K562 (cell line): ENCODE results near the gene FABP3. TPM values are rescaled to one million over a fixed set of nuclear protein-coding genes. Genes with fewer than 3 reads are reported as not detected.

Experiments used
- BACH1 ChIP-seq: fragments of 200-800 bp; sonication (Bioruptor generic); IDR thresholded peaks from 2 replicates; pipeline ENCODE4 v1.6.1; 2016; ENCODE audit warnings: missing genetic modification characterization, missing compliant biosample characterization
- DEAF1 ChIP-seq: fragments of 450-650 bp; formaldehyde crosslinking; IDR thresholded peaks from 2 replicates; pipeline ENCODE4 v1.4.0; 2020; ENCODE audit warnings: mild to moderate bottlenecking, moderate library complexity
- FIP1L1 ChIP-seq: fragments of 200-400 bp; formaldehyde crosslinking; IDR thresholded peaks from 2 replicates; pipeline ENCODE4 v1.6.1; 2018; ENCODE audit warnings: mild to moderate bottlenecking, low read depth, low read length; ENCODE audit not compliant: poor library complexity, severe bottlenecking
- HDGF ChIP-seq: fragments of 450-650 bp; IDR thresholded peaks from 2 replicates; pipeline ENCODE4 v1.6.1; 2016
- LCOR ChIP-seq: sonication (generic); formaldehyde crosslinking; IDR thresholded peaks from 2 replicates; pipeline ENCODE4 v1.8.0; 2022; ENCODE audit warnings: mild to moderate bottlenecking, missing genetic modification reagents
- MCM3 ChIP-seq: fragments of 450-650 bp; IDR thresholded peaks from 2 replicates; pipeline ENCODE4 v1.6.1; 2016
- NFRKB ChIP-seq: fragments of 450-650 bp; IDR thresholded peaks from 2 replicates; pipeline ENCODE4 v1.6.1; 2016; ENCODE audit warnings: low read depth
- NR4A1 ChIP-seq, 2 experiments: fragments of 250-450 bp in 1 of 2; fragments of 450-650 bp in 1 of 2; sonication (Bioruptor Pico) in 1 of 2; IDR thresholded peaks; 2 replicates each; pipeline versions ENCODE4 v1.4.0 to v1.6.1; 2016 to 2020; ENCODE audit warnings: mild to moderate bottlenecking in 2 of 2, missing compliant biosample characterization in 1 of 2, missing genetic modification characterization in 1 of 2, moderate library complexity in 1 of 2
- PKNOX1 ChIP-seq: fragments of 450-650 bp; IDR thresholded peaks from 2 replicates; pipeline ENCODE4 v1.6.1; 2016
- RB1 ChIP-seq: fragments of 450-650 bp; IDR thresholded peaks from 2 replicates; pipeline ENCODE4 v1.6.1; 2017; ENCODE audit warnings: low read depth, mild to moderate bottlenecking
- TAL1 ChIP-seq: fragments of 450-650 bp; IDR thresholded peaks from 2 replicates; pipeline ENCODE4 v1.6.1; 2016; ENCODE audit warnings: mild to moderate bottlenecking
- TEAD2 ChIP-seq: fragments of 450-650 bp; IDR thresholded peaks from 2 replicates; pipeline ENCODE4 v1.6.1; 2016; ENCODE audit warnings: missing genetic modification characterization, control low read depth, missing compliant biosample characterization
- TEAD4 ChIP-seq, 2 experiments: sonication (generic) in 1 of 2; formaldehyde crosslinking in 1 of 2; IDR thresholded peaks; 2 replicates each; pipeline versions ENCODE4 v1.6.1 to v1.8.0; 2012 to 2022; ENCODE audit warnings: borderline replicate concordance in 1 of 2, inconsistent platforms in 1 of 2, low read length in 1 of 2, mild to moderate bottlenecking in 1 of 2, missing genetic modification reagents in 1 of 2
- ZBTB1 ChIP-seq: sonication (generic); formaldehyde crosslinking; IDR thresholded peaks from 2 replicates; pipeline ENCODE4 v1.8.1; 2023; ENCODE audit warnings: missing genetic modification reagents, low read depth, mild to moderate bottlenecking, borderline replicate concordance
- ZBTB33 ChIP-seq: sonication (generic); formaldehyde crosslinking; IDR thresholded peaks from 2 replicates; pipeline ENCODE4 v1.8.1; 2023; ENCODE audit warnings: mild to moderate bottlenecking, missing genetic modification reagents
- ZBTB34 ChIP-seq: fragments of 250-450 bp; sonication (Bioruptor Pico); IDR thresholded peaks from 2 replicates; pipeline ENCODE4 v1.8.0; 2021; ENCODE audit warnings: mild to moderate bottlenecking, moderate library complexity
- ZNF77 ChIP-seq: fragments of 250-450 bp; sonication (Bioruptor Pico); IDR thresholded peaks from 2 replicates; pipeline ENCODE4 v1.5.0; 2020
- ZNF830 ChIP-seq: fragments of 250-450 bp; sonication (Bioruptor Pico); IDR thresholded peaks from 2 replicates; pipeline ENCODE4 v1.5.0; 2021; ENCODE audit warnings: mild to moderate bottlenecking
- polyA plus RNA-seq, 8 experiments: library from polyadenylated mRNA; depleted of rRNA in 4 of 8; stranded (reverse) in 5 of 8; unstranded in 3 of 8; fragments of >200 nt; fragmentation: Nextera tagmentation in 2 of 8; fragmentation: Illumina TruSeq in 1 of 8; extraction: Ambion mirVana in 2 of 8; extraction: Trizol in 1 of 8; gene quantifications; 2 replicates each; pipeline versions ENCODE4 v1.2.1 to v1.2.3, GENCODE V29; 2011 to 2014; ENCODE audit warnings: inconsistent platforms in 1 of 8, missing spikeins in 1 of 8
- total RNA-seq, 7 experiments: library from RNA; depleted of rRNA in 6 of 7; stranded (reverse); fragments of >200 nt in 6 of 7; fragmentation: Illumina TruSeq in 2 of 7; extraction: Trizol in 2 of 7; gene quantifications; 2 replicates each; pipeline versions ENCODE4 v1.2.1 to v1.2.3, GENCODE V29; 2011 to 2021; ENCODE audit warnings: low replicate concordance in 1 of 7

The FABP3 gene
- total and polyA plus RNA-seq, 9 of the 15 experiments (the other 6 are each of a cell fraction or from before 2014, with no cell fraction given): 0.22 TPM; not detected in 8

GRCh38 chr1:31373056-31373896 lies at the start of gene FABP3 (continued):
- TF ChIP-seq DEAF1 (CRISPR knock-in tag): no peak
- TF ChIP-seq RB1: no peak
- no peak for TF ChIP-seq LCOR (CRISPR knock-in tag)
- no peak for TF ChIP-seq NFRKB
- peak; percentile 30; the same call in 1 of the 2 replicates for TF ChIP-seq ZBTB33 (CRISPR knock-in tag)
- TF ChIP-seq NR4A1 (CRISPR knock-in tag; IDR thresholded peaks at IDR 0.05): no peak
- TF ChIP-seq NR4A1 (tag; IDR thresholded peaks at IDR 0.05): no peak
- TF ChIP-seq HDGF: no peak
- TF ChIP-seq ZBTB34 (CRISPR knock-in tag): no peak
- TF ChIP-seq PKNOX1: no peak
- no peak for TF ChIP-seq ZNF77
- TF ChIP-seq TEAD2: peak; percentile 92
- TF ChIP-seq BACH1 (tag): no peak
- peak; percentile 58; the same call in 1 of the 2 replicates for TF ChIP-seq TEAD4 (IDR thresholded peaks at IDR 0.05; ENCODE audit: low read length)
- TF ChIP-seq TEAD4 (CRISPR knock-in tag; IDR thresholded peaks at IDR 0.05; ENCODE audit: borderline replicate concordance): no peak
- TF ChIP-seq FIP1L1: no peak
- TF ChIP-seq ZNF830 (CRISPR knock-in tag): no peak
- TF ChIP-seq ZBTB1 (CRISPR knock-in tag): no peak
- no peak for TF ChIP-seq MCM3
- TF ChIP-seq TAL1: no peak
